Thyroid gland (tissue), 4 donors: ENCODE measurements around the gene FGF21.

Experiments used
- CTCF ChIP-seq, 6 experiments: fragments of 200-600 bp in 3 of 6; fragments of 450-650 bp in 3 of 6; sonication (generic) in 3 of 6; IDR thresholded peaks; one replicate each; pipeline ENCODE4 v1.5.1; 2016 to 2019; ENCODE audit warnings: antibody characterized with exemption in 6 of 6, mild to moderate bottlenecking in 2 of 6, inconsistent platforms in 1 of 6, moderate library complexity in 1 of 6
- POLR2A ChIP-seq, 2 donors: fragments of 450-650 bp; IDR thresholded peaks; one replicate each; pipeline ENCODE4 v1.6.1; 2017; ENCODE audit warnings: antibody characterized with exemption in 2 of 2, mild to moderate bottlenecking in 2 of 2, moderate library complexity in 1 of 2

DNA sequence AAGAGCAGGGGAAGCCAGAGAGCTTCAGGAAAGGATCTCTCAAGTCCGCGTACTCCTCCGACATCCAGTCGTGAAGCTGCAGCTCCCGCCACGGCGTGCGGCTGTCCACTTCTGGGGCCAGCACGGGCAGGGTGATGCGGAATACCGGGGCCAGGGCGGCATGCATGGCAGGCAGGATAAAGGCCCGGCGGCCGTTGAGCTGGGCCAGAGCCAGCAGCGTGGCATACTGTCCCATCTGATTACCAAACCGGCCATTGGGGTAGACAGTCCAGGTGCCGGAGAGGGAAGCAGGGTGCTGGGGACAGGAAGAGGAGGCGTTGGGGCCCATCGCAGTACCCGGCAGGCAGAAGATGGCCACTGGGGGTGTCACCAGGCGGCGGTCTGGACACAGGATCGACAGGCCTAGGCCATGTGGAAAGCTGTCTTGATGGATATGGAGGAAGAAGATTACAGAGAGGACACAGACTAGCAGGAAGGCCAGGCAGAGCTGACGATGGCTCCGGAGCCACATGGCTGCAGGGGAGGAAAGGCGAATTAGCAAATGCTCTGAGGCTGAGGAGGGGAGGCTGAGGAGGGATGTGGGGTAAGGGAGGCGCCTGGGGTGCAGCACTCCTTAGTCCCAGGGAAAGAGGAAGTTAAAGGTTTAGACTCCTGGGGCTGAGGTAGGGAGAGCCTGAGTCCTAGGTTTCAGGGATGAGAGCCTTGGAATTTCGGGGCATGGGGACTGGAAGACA lies 4.4 kb upstream of the FGF21 start:
- TF ChIP-seq CTCF (IDR thresholded peaks at IDR 0.05) (no peak), POLR2A (IDR thresholded peaks at IDR 0.05) (no peak)
